ENCODE data around the gene AKAP6. TPM values are rescaled to one million over a fixed set of nuclear protein-coding genes. Genes with fewer than 3 reads are reported as not detected.

AKAP6 gene
- 0.48 and 2.1 TPM in 2 replicates for total RNA-seq (2014; rRNA removed; shearing (Covaris generic))

- DNase-seq (ENCODE audit: low read depth), result no peak
Observed at GRCh38 chr14:32329146-32329545, at the start of gene AKAP6. Gene AKAP6 (plus strand): TSS chr14:32329298. CDS start chr14:32433494, 104,196 bp downstream.

- DNase-seq (ENCODE audit: low read depth), result no peak
Observed at GRCh38 chr14:32286602-32287001, 42.5 kb upstream of the AKAP6 start.

- DNase-seq (ENCODE audit: low read depth), result no peak
Observed at GRCh38 chr14:32296366-32296765, 32.7 kb upstream of the AKAP6 start.

GRCh38 chr14:32298346-32298745 lies 30.8 kb upstream of the AKAP6 start:
- DNase-seq (ENCODE audit: low read depth), result no peak

- DNase-seq (ENCODE audit: low read depth), result no peak
Observed at GRCh38 chr14:32300136-32300535, 29.0 kb upstream of the AKAP6 start.

- DNase-seq (ENCODE audit: low read depth), result no peak
Observed at GRCh38 chr14:32303865-32304264, 25.2 kb upstream of the AKAP6 start.

- no peak for DNase-seq (ENCODE audit: low read depth)
Observed at GRCh38 chr14:32304296-32304695, 24.8 kb upstream of the AKAP6 start.

- DNase-seq (ENCODE audit: low read depth), result peak; percentile 43
Observed at GRCh38 chr14:32306549-32306948, 22.5 kb upstream of the AKAP6 start.

- peak; percentile 77 for DNase-seq (ENCODE audit: low read depth)
Observed at GRCh38 chr14:32307881-32308582, 21.1 kb upstream of the AKAP6 start.

- DNase-seq (ENCODE audit: low read depth), result no peak
Observed at GRCh38 chr14:32310876-32311275, 18.2 kb upstream of the AKAP6 start.

GRCh38 chr14:32311294-32312009 lies 17.6 kb upstream of the AKAP6 start:
- no peak for DNase-seq (ENCODE audit: low read depth)

GRCh38 chr14:32312010-32312331 lies 17.1 kb upstream of the AKAP6 start:
- DNase-seq (ENCODE audit: low read depth), result no peak

- DNase-seq (ENCODE audit: low read depth), result no peak
Observed at GRCh38 chr14:32313844-32314376, 15.2 kb upstream of the AKAP6 start.

- DNase-seq (ENCODE audit: low read depth), result no peak
Observed at GRCh38 chr14:32318087-32318795, 10.9 kb upstream of the AKAP6 start.

GRCh38 chr14:32319368-32320049 lies 9.6 kb upstream of the AKAP6 start:
- no peak for DNase-seq (ENCODE audit: low read depth)

- no peak for DNase-seq (ENCODE audit: low read depth)
Observed at GRCh38 chr14:32324601-32325000, 4.5 kb upstream of the AKAP6 start.

- no peak for DNase-seq (ENCODE audit: low read depth)
Observed at GRCh38 chr14:32327255-32327961, 1.7 kb upstream of the AKAP6 start.

- no peak for DNase-seq (ENCODE audit: low read depth)
Observed at GRCh38 chr14:32329690-32330285, 690 bp downstream of the AKAP6 start.

- DNase-seq (ENCODE audit: low read depth), result no peak
Observed at GRCh38 chr14:32330351-32331111, 1.4 kb downstream of the AKAP6 start.

GRCh38 chr14:32331206-32331605 lies 2.1 kb downstream of the AKAP6 start:
- no peak for DNase-seq (ENCODE audit: low read depth)

Measured in Daoy (cell line).